OCI-LY3 (cell line): ENCODE data around the gene USP47.

Source experiments
- H2AFZ ChIP-seq: fragments of 200-600, 300-600 bp; shearing (Covaris generic); 2 replicates; pipeline ENCODE4 v1.6.0; 2014; ENCODE audit warnings: antibody characterized with exemption, low read depth, low read length
- H3K27ac ChIP-seq: fragments of 200-600, 300-600 bp; sonication (generic); 2 replicates; pipeline ENCODE4 v1.5.1; 2014; ENCODE audit warnings: mild to moderate bottlenecking, low read length, moderate library complexity, mixed read lengths
- H3K27me3 ChIP-seq: fragments of 200-600, 300-600 bp; sonication (generic); 2 replicates; pipeline ENCODE4 v1.6.1; 2014; ENCODE audit warnings: low read depth, low read length, mixed read lengths
- H3K36me3 ChIP-seq: fragments of 200-600, 300-600 bp; sonication (generic); replicated peaks from 2 replicates; pipeline ENCODE3; 2014; ENCODE audit warnings: low read depth, low read length, mixed read lengths
- H3K4me1 ChIP-seq: fragments of 300-600, 200-600 bp; sonication (generic); 2 replicates; pipeline ENCODE4 v1.6.1; 2014; ENCODE audit warnings: low read length, mixed read lengths
- H3K4me2 ChIP-seq: fragments of 200-600, 300-600 bp; sonication (generic); 2 replicates; pipeline ENCODE4 v1.6.1; 2014; ENCODE audit warnings: low read length, mixed read lengths
- H3K4me3 ChIP-seq: fragments of 300-600, 200-600 bp; sonication (generic); 2 replicates; pipeline ENCODE4 v1.5.1; 2014; ENCODE audit warnings: antibody characterized with exemption, mild to moderate bottlenecking, low read length, moderate library complexity
- H3K79me2 ChIP-seq: fragments of 300-600, 200-600 bp; shearing (Covaris generic); 2 replicates; pipeline ENCODE4 v1.6.1; 2014; ENCODE audit warnings: mild to moderate bottlenecking, low read length, mixed read lengths
- H3K9ac ChIP-seq: fragments of 300-600, 200-600 bp; shearing (Covaris generic); 2 replicates; pipeline ENCODE4 v1.6.0; 2014; ENCODE audit warnings: mild to moderate bottlenecking, low read length, moderate library complexity
- H3K9me3 ChIP-seq: fragments of 200-600, 300-600 bp; shearing (Covaris generic); 2 replicates; pipeline ENCODE4 v1.6.1; 2014; ENCODE audit warnings: low read length, mixed read lengths; ENCODE audit not compliant: insufficient read depth
- H4K20me1 ChIP-seq: fragments of 200-600, 300-600 bp; sonication (generic); 2 replicates; pipeline ENCODE4 v1.6.1; 2016; ENCODE audit warnings: low read length, mixed read lengths; ENCODE audit not compliant: insufficient read depth
- CTCF ChIP-seq: fragments of 200-600, 300-600 bp; sonication (generic); IDR thresholded peaks from 2 replicates; pipeline ENCODE4 v1.5.1; 2014; ENCODE audit warnings: antibody characterized with exemption, low read length, low read depth
- EZH2phosphoT487 ChIP-seq: fragments of 200-600 bp; shearing (Covaris generic); IDR thresholded peaks from 2 replicates; pipeline ENCODE4 v1.6.1; 2018; ENCODE audit warnings: antibody characterized with exemption, mixed run types, low read depth

The USP47 gene

GRCh38 chr11:11810764-11811726 is 30.7 kb upstream of the USP47 start:
- H4K20me1 ChIP-seq: no peaks in the 10 kb centered on the region
- TF ChIP-seq CTCF: no peak
- no peak for TF ChIP-seq EZH2phosphoT487
- no peak overlapping the region for H3K27ac ChIP-seq
- H2AFZ ChIP-seq: no peak overlapping the region
- H3K4me2 ChIP-seq: no peak overlapping the region
- no peaks in the 10 kb centered on the region for H3K79me2 ChIP-seq
- no peaks in the 10 kb centered on the region for H3K36me3 ChIP-seq
- H3K9ac ChIP-seq: no peak overlapping the region
- no peaks in the 10 kb centered on the region for H3K4me1 ChIP-seq
- H3K4me3 ChIP-seq: no peak overlapping the region
- no peaks in the 10 kb centered on the region for H3K27me3 ChIP-seq
- no peaks in the 10 kb centered on the region for H3K9me3 ChIP-seq

GRCh38 chr11:11813288-11813962 is 28.3 kb upstream of the USP47 start:
- H3K79me2 ChIP-seq: no peaks in the 10 kb centered on the region
- no peak overlapping the region for H3K27ac ChIP-seq
- H3K4me2 ChIP-seq: no peak overlapping the region
- H4K20me1 ChIP-seq: no peaks in the 10 kb centered on the region
- no peaks in the 10 kb centered on the region for H3K4me1 ChIP-seq
- no peaks in the 10 kb centered on the region for H3K27me3 ChIP-seq
- no peak overlapping the region for H3K9ac ChIP-seq
- no peak overlapping the region for H3K4me3 ChIP-seq
- no peaks in the 10 kb centered on the region for H3K9me3 ChIP-seq
- no peak overlapping the region for H2AFZ ChIP-seq
- H3K36me3 ChIP-seq: no peaks in the 10 kb centered on the region
- TF ChIP-seq CTCF (no peak), EZH2phosphoT487 (no peak)

- Histone ChIP-seq H2AFZ (no peak overlapping the region), H3K9me3 (no peaks in the 10 kb centered on the region), H3K4me3 (no peak overlapping the region), H3K36me3 (no peaks in the 10 kb centered on the region), H3K27me3 (no peaks in the 10 kb centered on the region), H3K79me2 (no peaks in the 10 kb centered on the region), H3K4me1 (no peaks in the 10 kb centered on the region), H3K27ac (no peak overlapping the region), H3K9ac (no peak overlapping the region), H3K4me2 (no peak overlapping the region), H4K20me1 (no peaks in the 10 kb centered on the region)
- no peak for TF ChIP-seq CTCF
- no peak for TF ChIP-seq EZH2phosphoT487
Observed at GRCh38 chr11:11814614-11815452, 26.9 kb upstream of the USP47 start.
